HG03521 (cell line): ENCODE results near the gene TBC1D22A.
"Not testable (repeated sequence)": the region's sequence is repeated elsewhere in the genome, so short reads cannot be mapped to it uniquely, and the experiment has no call there.

ENCODE experiments used
- ATAC-seq: cut with Tn5 transposase; IDR thresholded peaks from one replicate; pipeline ENCODE4 v1.9.1; 2021; ENCODE audit warnings: mild to moderate bottlenecking, moderate library complexity; ENCODE audit not compliant: unreplicated experiment

The TBC1D22A gene

DNA sequence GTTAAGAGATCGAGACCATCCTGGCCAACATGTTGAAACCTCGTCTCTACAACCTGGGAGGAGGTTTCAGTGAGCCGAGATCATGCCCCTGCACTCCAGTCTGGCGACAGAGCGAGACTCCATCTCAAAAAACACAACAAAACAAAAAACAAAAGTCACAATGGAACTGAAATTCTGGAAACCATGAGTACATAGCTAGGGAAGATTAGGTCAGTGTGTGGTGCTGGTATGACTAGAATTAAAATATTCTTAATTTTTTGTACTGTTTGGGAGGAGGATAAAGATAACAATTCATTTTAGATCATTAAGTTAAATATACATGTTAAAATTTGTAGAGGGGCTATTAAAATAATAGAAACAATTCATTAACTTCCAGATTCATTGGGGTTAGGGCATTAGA, 344.4 kb downstream of the TBC1D22A start:
- no peak for ATAC-seq

DNA sequence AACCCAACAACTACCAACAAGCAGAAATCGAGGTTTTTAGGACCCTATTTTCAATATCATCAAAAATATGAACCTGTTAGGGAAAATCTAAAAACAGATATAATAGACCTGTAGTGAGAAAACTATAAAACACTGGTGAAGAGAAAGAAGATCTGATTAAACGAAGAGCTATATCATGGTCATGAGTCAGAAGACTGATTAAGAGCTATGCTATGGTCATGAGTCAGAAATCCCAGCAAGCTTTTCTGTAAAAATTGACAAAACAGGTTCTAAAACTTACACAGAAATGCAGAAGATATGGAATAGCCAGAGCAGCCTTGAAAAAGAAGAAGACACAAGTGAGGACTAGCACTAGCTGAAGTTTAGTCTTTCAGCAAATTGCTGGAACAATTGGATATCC, 345.0 kb downstream of the TBC1D22A start:
- ATAC-seq = no peak

DNA sequence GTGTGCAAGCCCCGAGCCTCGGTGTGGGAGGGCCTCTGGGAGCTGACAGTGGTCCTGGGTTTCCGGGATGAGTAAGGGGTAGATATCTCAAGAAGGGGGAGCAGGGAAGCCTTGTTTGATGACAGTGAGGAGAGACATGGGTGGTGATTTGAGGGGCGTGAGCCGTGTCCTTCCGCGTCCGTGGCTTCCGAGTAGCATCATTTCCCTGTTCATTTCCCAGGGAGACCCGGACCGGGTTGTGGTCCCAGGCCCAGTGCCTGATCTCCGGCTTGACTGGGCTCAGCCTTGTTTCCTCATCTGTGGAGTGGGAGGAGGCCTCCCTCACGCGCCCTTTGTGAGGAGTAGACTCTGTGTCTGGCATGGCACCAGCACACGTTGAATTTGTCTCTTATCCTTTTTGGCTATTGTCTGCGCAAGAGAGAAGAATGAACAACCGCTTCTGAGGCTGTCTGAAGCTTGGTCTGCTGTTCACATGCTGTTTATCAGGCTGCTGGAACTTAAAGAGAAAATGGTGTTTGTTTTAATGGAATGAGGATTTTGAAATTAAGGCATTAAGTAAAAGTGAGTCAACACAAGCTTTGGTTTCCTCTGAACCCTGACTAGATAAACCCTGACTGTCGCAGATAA, 348.5 kb downstream of the TBC1D22A start:
- no peak for ATAC-seq

DNA sequence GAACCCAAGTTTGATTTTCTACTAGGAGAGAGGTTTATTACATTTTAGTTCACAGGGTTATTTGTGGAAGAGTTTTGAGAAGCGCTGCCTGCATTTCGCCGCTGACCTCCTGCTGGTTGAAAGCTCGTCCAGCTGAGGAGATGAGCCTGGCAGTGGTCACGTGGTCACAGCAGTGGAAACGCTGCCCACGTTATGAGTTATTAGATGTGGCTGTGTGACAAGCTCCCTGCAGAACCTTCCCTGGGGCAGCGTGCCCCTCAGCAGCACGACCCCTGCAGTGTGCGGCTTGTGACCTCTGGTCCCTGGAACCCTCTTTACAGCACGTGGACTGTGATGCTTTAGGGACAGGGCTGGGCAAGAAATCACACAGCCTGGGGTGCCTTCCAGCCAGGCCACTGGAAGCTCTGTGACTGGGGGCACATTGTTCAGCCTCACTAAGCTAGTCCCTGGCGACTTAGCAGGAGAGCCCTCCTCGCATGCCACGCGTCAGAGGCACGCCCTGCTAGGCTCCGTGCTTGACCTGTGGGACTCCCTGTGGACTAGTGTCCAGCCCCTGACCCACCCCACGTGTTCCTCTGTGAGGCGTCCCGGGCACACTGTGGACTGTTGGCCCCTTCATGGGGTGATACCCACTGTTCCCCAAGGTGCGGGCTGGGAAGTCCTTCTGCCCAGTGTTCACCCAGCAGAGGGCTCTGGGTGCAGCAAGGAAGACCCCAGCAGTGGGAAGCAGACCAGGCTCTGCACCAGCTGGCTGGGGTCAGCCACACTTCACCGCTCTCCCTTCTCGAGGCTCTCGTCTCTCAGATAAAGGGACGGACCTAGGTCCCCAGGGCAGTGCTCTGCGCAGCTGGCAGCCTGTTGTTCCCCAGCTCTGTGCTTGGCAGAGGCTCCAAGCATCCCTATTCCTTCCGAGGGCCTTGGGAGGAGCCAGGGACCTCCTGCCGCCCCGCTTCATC, 349.5 kb downstream of the TBC1D22A start:
- ATAC-seq = no peak

DNA sequence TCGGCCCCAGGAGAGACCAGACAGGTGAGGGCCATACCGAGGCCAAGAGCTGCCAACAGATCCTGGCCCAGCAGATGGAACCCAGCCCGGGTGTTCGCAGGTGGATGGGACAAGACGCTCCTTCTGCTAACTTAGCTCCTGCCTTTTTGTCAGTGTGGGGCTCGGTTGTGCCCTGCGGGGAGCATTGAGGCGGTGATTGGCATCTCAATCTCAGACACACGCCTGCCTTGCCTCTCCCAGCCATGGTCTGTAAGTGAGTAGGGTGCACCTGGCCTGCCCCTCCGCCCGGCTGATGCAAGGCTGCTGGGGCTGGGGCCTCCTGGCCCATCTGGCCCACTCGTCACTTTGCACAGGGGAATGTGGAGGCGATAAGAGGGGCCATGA, 350.1 kb downstream of the TBC1D22A start:
- no peak for ATAC-seq

DNA sequence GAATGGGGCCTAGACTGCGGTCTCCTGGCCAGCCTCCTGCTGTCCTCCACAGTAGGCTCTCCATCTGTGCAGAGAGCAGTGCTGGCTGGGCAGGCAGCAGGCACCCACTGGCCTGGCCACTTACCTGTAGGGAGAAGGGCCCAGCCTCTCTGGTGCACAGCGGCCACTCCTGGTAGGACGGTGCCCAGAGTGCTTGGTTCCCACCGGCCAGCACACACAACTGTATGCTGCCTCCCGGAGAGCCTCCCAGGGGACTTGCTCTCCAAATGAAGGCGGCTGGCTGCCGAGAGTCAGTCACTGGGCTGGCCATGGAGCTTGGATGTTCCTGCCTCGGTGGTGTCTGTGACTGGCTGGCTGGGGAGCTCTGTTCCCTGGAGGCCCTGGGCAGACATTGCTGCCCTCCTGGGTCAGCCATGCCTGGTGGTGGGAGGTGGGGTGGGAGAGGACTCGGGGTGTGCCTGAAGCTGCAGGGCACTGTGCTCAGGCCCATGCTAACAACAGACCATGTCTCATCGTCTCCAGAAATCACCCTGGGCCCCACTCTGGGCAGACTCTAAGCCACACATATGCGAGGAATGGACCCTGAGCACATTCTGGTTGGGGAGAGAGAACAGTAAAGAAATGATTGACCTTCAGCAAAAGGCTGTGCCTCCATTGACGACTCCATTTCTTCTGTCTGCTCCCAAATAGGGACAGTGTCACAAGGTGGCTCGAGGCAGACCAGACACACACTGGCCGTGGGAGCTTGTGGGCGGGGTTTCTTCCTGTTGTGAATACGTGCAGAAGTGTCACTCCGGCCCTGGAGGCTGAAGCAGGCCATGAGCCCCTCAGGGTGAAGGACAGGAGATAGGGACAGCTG, 350.8 kb downstream of the TBC1D22A start:
- no peak for ATAC-seq

DNA sequence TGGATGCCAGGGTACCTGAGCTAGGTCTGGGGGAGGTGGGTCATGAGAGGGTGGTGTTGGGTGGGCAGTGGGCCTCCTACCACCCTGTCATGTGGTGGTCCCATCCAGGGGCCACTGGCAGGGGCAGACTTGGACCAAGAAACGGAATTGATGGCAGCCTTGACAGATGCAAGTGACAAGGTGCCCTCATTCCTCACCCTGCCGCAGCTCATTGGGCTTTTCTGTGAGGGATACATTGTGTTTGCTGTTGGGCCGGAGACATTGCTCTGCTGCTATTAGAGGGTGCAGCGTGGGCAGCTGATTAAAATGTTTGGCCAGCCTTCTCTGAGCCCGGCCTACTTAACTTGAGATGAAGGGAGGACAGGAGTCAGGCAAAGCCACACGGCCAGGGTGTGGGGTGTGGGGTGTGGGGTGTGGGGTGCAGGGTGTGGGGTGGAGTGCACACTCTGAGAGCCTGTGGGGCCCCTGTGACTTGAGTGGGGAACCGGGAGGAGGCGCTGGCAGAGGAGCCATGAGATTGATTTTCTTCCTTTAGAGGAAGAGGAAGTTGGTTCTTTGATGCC, 351.5 kb downstream of the TBC1D22A start:
- no peak for ATAC-seq

DNA sequence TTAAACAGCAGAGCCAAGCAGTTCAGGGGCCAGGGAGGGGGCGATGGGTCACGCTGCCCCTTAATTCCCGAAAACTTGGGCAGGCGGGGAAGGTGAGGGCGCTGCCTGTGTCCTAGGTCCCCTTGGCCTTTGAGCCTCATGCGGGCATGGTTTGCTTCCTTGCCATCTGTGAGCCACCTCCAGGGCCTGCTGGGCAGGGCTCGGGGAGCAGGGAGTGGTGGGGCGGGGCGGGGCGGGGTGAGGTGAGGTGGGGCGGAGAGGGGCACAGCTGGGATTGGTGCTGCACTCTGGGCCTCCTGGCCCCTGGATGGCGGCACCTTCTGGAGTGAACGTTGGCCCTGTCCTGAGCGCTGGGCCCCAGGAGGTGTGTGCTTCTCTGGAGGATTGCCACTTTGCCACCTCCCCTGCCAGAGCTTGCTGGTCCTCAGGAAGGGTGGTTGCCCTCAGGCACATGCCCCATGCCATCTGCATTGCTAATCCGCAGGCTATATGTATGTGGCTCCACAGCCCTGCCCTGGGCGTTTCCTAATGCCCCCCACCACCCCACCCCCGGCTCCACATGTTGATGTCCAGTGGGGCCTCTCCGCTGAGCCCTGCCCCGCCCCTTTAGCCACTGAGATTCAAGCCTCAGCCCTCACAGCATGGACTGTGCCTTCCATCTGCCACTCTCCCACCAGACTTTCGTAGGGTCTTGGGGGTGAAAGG, 352.5 kb downstream of the TBC1D22A start:
- no peak for ATAC-seq

DNA sequence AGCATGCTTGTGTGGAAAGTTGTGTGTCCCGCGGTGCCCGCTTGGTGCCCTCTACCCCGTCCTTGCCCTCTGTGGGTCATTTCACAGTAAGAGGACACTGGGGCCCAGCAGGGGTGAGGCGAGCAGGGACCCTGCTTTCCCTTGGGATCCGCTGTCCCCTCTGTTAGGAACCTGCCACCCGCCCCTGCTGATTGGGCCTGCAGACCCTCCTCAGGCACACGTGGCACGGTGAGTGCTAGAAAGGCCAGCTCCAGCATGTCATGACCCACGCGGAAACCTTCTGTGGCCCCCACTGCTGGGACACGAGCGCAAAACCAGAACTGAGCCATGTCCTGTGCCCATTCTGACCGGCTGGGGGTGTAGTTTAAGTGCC, 353.1 kb downstream of the TBC1D22A start:
- ATAC-seq = no peak

DNA sequence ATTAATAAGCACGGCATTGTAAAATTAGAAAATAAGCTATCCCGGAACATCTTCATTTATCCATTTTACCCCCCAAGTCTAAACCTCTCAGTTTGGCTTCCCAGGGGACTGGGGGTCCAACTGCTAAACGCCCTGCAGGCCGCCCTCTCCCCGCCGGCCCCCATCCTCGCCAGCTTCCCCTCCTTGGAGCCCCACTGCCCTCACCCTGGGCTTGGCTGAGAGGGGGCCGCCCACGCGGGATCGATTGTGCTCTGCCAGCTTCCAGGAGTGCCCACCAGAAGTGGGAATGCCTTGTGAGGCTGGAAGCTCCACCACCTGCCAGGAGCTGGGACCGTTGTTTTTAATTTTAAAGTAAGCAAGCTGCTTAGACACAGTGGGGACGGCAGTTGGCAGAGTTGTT, 353.5 kb downstream of the TBC1D22A start:
- ATAC-seq = no peak

DNA sequence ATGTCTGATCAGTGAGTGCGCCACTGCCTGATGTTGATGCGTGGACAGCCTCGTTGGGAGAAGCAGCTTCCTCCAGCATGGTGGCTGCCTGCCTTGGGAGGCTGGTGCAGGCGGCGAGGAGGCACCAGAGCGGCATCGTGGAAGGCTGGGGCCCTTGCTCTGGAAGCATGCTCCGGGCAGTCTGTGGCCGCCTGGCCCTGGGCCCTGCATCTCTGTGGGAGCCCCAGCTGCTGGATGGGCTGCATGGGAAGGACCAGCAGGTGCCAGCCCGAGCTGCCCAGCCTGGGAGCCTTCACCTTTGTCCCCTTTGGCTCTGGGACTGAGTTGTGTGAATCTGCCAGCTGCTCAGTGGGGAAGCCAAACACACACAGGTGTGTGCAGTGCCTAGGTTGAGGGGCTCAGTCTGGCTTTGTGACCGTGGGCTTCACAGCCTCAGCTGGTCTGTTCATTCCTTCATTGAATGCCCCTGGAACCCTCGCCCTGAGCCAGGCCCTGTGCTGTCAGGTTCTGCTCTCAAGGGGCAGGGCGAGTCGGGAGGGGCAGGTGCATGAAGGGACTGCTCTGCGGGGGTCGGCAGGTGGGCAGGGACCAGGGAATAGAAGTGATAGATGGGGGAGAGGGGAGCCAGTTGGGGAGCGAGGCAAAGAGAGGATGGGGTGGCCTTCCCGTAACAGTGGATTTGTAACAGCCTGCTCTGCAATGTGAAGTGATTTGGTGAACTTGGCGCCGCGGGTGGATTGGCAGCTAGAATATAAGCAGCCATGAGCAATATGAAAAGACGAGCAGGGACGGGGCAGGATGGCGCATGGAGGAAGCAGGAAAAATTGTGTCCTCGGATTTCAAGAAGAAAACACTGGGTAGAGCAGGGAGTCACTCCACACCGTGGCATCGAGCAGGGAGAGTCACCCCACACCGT, 354.2 kb downstream of the TBC1D22A start:
- no peak for ATAC-seq

DNA sequence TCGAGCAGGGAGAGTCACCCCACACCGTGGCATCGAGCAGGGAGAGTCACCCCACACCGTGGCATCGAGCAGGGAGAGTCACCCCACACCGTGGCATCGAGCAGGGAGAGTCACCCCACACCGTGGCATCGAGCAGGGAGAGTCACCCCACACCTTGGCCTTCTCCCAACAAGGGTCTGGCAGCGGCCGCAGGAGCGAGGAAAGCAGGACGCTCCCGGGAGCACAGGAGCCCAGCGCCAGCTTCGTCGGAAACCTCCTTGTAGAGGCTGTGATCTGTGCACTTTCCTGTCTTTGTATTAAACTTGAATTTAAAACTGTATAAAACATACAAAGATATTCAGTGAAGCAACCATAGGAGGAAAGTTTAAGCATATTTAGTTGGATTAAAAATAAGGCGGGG, 355.0 kb downstream of the TBC1D22A start:
- not testable (repeated sequence) for ATAC-seq

DNA sequence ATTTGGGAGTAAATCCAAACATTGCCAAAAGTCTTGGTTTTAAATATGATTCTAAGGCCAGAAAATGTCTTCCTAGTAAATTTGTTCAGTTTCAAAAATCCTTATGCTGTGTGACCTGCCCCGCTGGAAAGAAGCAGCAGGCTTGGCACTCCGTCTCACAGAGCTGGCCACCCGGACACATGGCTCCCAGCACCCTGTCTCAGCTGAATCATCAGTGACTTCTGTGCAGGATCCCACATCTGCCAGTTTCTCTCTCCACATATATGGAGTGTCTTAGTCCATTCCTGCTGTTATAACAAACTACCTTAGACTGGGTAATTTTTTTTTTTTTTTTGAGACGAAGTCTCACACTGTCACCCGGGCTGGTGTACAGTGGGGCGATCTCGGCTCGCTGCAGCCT, 356.7 kb downstream of the TBC1D22A start:
- no peak for ATAC-seq

DNA sequence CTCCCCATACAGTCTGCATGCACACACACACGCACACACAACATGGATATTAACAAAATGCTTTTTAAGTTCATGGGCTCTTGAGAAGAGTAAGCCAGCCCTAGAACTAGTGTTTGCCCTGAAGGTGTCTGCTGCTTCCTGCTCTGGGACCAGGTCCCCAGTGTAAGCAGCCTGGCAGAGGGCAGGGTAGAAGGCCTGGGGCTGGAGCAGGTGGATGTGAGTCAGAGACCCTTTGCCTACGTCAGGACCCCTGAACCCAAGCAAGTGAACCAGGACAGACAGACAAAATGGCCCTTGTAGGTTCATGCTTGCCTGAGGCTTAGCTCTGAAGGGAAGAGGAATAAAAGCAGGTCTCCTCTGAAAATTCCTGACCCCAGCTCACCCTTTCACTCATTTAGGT, 357.9 kb downstream of the TBC1D22A start:
- no peak for ATAC-seq

DNA sequence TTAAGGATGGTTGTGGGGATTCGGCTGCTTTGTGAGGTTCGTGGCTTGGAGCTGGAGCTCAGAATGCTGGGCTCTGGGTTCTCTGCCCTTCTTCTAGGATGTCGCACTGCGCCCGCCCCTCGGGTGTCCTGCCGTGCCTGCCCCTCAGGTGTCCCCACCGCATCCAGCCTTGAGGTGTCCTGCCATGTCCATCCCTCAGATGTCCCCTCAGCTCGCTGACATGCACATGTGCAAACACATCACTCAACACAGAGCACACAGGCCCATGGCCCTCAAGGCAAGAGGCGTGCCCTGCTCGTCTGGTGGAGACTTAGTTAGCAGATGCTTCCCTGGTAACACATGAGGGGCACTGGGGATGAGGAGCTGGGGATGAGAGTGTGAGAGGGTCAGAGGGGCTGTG, 359.3 kb downstream of the TBC1D22A start:
- no peak for ATAC-seq

DNA sequence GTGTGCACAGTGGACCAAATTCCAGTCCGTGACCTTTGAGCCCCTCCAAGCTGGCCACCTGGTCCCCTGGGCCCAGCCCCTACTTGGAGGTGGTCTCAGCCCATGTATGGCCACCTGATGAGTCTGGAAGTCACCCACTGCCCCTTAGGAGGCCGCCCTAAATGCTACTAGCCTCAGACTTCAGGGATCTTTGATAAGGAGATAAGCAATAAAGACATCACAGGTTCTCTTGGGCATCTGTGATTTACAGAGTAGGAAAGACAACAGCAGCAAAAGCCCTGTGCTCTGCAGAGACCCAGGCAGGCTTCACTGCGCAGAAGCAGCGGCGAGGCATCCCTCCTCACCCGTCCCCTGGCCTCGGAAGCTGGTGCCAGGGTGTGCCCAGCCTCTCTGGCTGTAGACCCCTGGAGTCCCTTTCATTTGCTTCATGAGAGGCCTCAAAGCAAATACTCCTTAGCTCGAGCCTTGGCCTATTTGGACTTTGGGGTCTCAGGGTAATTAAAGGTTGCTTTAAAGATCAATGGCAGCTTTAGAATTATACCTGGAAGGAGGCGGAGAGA, 360.1 kb downstream of the TBC1D22A start:
- ATAC-seq = no peak

DNA sequence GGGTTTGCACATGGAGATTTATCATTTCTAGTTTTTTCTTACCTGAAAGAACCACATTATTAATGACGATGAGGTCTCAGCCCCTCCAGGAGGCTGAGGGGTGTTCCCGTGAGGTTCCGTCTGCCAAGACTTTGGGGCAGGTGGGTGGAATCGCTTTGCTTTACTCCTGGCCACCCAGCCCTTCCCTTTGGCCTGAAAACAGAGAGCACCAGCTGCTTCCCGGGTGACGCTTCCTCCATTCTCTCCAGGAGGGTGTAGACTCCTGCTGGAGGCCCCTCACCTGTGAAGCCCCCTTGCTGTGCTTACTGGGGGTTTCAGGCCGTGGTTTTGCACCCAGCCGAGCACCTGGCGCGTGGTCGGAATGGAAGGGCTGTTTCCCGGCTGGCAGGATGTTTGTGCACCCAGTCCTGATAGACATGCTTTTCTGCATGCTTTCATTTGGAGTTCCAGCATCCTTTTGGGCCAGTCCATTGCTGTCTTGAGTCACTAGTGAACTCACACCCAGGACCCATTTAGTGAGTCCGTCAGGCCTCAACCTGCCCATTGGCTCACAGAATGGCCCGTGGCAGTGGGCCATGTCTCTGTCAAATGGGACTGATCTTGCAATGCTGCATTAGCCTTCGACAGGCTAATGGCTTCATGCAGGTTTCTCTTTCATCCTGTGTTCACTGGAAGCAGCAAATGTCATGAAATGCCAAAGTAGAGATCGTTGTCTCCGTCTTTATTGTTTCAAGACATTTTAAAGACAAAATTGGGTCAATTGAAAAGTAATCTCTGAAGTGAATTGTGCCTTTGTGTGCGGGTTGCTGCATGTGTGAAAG, 360.8 kb downstream of the TBC1D22A start:
- ATAC-seq = no peak

DNA sequence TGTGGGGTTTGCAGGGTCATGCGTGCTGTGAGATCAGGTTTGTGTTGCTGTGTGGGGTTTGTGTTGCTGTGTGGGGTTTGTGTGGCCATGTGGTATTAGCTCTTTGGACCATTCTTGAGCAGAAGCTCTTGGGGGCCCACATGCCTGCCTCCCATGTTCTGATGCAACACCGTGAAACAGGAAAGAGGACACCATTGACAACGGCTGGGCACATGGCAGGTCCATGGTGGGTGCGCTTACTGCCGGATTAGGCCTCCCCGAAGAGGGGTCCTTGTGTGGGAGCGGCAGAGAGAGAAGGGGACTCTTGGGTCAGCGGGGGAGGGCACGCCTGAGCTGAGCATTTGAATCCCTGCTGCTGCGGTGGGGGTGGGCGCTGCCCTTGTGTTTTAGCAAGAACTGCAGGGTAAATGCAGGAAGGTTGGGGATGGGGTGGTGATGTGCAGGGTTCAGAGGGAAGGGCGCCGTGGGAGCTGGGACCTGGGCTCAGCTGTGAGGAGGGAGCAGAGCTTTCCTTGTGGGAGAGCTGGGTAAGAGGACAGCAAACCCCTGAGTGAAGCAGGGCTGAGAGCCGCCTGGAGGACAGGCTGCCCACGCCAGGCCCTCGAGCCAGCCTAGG, 361.5 kb downstream of the TBC1D22A start:
- ATAC-seq = no peak
